ENCODE data around the gene TMEM100.

TMEM100 gene, protein sequence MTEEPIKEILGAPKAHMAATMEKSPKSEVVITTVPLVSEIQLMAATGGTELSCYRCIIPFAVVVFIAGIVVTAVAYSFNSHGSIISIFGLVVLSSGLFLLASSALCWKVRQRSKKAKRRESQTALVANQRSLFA

DNA sequence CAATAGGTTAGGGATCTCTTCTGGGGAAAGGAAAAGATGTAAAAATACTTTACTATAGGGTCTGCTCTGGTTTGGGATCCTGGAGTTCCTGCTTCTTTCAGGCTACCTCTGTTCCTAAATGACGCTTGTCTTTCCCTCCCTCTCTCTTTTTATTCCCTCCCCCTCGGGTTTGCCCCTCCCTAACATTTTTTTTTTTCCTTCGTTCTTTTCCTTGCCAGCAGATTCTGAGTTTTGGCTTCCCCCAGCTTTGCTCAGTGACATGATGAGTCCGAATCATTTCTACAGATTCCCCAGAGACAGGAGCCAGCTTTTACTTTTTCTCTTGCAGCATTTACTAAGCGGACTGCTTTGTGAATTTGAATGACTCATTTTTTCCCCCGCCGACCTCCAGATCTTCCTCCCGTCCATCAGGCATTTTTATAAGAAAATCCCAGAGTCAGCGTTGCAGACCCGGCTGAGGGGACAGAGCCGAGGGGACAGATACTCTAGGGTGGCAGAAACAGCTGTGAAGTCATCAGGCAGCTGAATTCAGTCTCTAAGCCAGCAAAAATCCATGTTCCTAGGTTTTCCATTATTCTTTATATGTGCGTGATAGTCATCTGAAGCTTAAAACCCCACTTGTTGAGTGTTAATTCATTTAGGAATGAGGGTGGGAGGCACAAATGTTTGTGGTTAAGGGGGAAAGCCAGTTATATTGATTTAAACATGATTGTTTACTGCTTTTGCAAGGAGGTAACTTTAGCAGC, at the start of gene TMEM100:
Gene TMEM100 (minus strand): TSS at position 123 of the 746 bp plus-strand sequence. CDS start 1,794 bp downstream, outside the sequence.
- no peak for DNase-seq (ENCODE audit: low read depth)

DNA sequence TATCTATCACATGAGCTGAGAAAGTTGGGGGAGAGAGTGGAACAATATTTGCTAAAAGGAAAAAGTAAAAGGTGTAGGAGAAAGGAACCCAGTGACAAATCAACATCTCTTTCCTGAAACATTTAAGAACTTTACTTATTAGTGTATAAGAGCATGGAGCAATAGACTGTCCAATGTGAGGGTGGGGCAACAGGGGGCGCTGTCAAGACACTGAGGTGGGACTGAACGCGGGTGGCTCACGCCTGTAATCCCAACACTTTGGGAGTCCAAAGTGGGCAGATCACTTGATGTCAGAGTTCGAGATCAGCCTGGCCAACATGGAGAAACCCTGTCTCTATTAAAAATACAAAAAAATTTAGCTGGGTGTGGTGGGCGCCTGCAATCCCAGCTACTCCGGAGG, 49.4 kb upstream of the TMEM100 start:
- no peak for DNase-seq (ENCODE audit: low read depth)

DNA sequence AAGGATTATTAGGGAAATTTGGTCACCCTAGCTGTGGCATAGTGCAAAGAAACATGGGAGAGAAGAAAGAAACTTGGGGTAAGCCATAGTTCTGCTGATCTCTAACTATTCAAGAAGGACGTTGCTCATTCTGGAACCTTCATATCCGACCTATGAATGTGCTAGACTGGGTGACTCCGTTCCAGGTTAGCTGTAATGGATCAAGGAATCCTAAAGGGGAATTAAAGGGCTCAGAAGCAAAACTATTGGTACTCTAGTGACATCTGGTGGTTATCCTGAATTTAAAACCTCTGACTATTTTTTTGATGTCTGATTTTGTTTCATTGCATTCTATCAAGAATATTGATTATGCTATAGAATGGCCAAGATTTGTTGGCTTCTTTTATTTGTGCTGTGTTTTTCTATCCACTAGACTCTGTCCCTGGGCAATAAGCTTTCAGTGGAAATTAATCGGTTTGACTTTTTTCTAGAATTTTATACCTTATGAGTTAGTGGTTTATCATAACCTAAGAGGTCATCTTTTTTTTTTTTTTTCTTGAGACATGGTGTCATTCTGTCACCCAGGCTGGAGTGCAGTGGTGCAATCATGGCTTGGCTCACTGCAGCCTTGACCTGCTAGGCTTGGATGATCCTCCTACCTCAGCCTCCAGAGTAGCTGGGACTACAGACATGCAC, 47.7 kb upstream of the TMEM100 start:
- no peak for DNase-seq (ENCODE audit: low read depth)

DNA sequence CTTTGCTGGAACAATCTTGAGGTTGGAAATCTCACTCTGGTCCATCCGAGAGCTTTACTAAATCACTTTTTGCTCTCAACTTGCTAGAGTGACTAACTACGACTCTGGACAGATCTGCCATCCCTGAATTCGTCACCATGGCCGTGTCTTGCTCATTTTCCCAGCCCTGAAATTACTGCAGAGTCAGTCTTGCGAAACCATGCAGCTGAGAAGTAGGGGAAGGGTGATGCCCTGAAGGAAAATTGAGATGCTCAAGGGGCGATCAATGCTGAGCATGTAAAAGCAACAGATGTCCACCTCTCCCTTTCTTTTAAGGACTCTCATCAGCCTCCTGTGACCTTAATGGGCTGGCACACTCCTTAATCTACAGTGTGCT, 46.9 kb upstream of the TMEM100 start:
- DNase-seq (ENCODE audit: low read depth): no peak

DNA sequence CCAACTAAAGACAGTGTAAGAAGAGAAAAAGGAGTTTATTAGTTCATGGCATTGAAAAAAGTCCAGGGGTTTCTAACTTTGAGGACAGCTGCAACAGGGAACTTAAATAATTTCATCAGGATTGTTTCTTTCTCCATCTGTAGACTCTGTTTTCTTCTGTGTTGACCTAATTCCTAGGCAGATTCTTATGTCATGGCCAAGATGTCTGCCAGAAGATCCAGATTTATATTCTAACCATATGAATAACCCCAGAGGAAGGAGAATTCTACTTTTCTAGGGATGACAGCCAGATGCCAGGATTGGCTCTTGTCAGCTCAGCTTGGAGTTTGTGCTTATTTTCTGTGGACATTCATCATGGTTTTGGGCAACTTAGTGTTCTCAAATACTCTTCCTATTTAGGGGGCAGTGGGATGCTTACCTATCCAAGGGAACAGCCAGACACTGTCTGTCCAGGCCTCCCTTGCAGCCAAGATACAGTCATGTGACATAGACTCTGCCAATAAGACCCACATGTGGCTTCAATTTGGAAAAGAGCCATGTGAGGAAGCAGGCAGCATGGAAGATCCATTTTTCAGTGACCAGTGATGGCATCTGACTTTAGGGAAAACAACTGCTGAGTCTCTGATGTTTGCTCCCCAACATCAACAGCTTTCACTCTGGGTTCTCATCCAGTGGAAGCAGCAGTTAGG, 46.4 kb upstream of the TMEM100 start:
- DNase-seq (ENCODE audit: low read depth): no peak

DNA sequence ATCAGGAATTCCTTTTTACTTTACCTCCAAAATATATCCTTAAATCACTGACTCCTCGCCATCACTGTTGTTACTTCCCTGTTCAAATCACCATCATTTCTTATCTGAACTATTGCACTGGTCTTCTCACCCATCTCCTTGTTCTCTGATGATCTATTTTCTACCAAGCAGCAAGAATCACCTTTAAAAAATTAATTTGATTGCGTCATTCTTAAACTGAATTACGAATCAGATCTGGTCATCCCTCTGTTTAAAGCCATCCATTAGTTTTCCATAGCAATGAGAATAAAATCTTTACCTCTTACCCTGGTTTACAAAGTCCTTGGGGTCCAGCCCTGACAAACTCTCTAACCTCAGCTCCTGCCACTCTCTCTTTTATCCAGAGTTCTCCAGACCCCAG, 42.8 kb upstream of the TMEM100 start:
- no peak for DNase-seq (ENCODE audit: low read depth)

DNA sequence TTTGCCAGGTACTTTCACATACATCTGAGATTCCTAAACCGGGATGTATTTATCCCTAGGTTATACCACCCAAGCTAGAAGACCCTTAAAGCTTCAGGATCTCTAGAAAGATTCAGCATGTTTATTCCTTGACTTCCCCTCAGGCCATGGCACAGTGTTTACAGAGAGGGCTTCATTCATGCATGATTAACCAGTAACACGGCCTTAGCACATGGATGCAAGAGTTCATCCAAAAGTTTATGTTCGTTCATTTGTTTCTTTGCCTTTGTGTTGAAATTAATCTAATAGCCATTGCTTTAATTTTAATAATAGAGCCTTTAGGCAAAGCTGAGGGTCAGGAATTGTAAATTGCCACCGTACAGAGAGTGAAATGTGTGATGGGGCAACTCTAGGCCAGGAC, 41.9 kb upstream of the TMEM100 start:
- no peak for DNase-seq (ENCODE audit: low read depth)

DNA sequence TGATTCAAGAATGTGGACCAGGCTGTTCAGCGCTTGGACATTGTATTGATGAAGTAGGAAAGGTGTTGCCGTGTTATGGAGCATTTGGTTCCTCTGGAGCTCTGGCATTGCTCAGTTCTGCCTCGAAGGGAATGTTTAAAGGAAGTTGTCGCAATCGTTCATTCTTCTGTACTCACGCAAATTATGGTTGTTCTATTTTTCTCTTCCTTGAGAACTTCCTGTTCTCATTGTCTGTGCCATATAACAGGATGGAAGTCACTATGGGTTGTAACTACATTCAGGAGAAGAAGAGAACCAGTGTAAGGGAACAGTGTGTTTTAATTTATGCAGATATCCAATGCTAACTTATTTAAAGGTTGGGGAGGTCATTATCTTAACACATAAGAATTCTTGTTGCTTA, 41.2 kb upstream of the TMEM100 start:
- DNase-seq (ENCODE audit: low read depth): no peak

DNA sequence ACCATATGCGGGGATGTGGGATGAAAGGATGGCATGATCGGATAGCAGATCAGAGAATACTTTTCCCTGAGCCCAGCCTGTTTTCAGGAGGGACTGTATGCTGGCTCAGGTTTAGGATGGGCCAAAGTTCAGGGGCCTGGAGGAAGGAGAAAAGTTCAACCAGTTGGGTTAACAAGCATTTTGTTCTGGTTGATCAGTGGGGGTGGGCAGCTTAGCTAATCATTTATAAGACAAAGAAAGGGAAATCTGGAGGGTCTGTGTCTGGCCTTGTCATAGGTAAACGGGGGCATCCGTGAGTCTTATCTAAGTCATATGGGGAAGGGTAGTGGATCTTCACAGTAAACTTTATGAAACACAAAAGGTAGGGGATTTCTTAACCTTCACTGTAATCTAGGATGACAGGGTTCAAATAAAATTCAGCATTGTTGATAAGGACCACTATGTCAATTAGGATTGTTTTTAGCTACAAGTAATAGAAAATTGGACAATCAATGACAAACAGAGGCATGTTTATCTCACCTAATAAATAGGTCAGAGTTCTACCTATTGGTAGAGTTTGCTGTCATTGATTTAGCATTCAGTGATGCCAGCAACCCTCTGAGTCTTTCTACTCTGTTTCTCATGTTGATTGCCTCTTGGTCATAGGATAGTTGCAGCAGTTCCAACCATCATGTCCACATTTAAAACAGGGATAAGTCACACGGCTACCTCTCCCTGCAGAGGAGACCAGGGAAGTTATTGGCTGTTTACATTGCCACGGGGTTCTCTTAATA, 39.6 kb upstream of the TMEM100 start:
- DNase-seq (ENCODE audit: low read depth): no peak

DNA sequence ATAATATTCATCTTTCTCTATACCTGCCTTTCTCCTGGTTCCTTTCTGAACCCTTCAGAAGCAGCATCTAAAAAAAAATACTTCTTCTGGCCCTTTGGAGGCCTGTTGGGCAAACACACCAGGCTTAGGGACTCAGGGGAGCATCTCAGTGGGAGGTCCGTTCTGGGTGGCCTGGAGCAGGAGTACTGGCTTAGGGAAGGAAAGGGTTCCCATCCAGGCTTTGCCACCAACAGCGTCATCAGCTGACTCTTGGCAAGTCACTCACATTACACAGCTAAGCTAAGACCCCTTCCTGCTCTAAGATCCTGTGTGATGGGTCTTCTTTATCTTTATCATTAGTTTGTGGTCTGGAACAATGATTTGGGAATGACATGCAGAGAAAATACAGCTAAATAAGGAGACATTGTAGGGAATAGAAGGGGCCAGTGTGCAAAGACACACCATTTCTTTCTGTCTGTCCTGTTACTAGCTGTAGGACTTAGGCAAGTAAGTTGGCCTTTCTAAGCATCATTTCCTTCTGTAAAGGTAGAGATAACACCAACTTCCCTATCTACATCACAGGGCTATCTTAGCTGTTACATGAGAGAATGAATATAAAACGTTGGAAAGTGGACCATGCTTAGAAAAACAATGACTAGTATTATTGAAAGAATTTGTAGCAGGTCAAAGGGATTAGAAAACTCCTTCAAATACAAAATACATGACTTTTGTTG, 38.1 kb upstream of the TMEM100 start:
- DNase-seq (ENCODE audit: low read depth): no peak

DNA sequence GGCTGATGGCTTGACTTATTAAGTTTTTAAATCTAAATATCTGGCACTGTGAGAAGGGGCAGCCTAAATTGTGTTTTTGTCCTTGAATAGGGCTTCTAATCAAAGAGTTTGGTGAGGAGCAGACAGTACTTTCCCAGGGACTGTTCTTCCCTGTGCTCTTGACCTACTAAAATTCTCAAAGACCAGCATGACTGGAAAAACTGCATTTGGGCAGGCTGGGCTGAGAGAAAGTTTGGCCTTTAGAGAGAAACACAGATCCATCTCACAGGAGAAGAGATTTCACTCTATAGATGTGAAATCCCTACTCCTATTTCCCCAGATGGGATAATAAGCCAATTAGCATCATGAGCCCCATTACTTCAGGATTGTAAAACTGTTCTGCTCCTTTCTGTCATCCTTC, 35.5 kb upstream of the TMEM100 start:
- no peak for DNase-seq (ENCODE audit: low read depth)

DNA sequence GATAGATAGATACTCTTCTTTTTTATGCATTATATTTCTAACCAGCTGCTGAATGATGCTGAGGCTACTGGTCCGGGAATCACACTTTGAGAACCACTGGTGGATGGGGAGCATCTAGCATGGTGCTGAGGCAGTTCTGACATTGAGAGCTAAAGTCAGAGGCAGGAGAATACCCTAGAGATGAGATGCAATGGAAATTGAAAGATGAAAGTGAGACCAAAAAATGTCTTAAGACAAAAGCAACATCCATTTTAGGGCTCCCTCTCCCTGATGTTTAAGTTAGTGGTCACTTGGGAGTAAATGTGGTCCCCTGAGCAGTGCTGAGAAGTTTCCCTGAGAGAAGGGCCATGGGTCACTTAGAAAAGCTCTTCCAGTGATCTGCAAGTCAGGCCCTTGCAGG, 35.0 kb upstream of the TMEM100 start:
- no peak for DNase-seq (ENCODE audit: low read depth)

DNA sequence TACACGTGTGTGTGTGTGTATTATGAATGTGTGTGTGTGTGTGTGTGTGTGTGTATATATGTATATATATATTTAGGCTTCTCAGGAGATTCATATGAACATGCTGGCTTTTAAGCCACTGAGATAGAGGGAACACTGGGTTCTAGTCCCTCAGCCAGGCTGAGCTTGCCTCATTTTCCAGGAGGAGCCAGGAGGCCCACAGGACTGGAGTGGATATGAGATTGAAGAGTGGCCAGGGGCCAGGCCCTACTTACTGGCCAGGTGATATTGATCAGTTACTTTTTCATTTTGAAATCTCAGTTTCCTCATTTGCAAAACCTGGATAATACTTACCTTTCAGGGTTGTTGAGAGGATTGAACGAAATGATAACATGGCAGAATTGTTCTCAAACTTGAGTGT, 34.0 kb upstream of the TMEM100 start:
- no peak for DNase-seq (ENCODE audit: low read depth)

DNA sequence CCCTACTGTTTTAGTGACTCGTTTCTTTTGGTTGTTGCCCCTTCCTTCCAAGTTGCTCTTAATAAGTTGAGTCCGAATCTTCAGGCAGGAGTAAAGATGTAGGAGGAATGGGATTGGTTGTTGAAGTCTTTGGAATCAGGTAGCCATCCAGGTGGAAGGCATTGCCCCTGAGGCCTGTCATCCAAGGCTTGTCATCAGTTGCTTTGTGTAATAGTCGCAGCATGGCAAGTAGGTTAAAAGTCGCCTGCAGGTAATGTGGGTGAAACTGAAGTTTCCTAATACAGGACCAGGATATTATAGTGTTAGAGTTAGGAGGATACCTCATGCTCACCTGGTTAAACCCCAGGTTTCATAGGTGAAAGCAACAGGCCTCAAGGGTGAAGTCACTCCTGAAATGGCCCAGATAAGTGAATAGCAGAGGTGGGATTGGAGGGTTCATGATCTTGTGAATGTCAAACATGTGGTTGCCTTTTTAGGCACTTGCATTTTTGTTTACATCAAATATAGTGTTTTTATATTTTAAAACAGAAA, 29.1 kb upstream of the TMEM100 start:
- no peak for DNase-seq (ENCODE audit: low read depth)

DNA sequence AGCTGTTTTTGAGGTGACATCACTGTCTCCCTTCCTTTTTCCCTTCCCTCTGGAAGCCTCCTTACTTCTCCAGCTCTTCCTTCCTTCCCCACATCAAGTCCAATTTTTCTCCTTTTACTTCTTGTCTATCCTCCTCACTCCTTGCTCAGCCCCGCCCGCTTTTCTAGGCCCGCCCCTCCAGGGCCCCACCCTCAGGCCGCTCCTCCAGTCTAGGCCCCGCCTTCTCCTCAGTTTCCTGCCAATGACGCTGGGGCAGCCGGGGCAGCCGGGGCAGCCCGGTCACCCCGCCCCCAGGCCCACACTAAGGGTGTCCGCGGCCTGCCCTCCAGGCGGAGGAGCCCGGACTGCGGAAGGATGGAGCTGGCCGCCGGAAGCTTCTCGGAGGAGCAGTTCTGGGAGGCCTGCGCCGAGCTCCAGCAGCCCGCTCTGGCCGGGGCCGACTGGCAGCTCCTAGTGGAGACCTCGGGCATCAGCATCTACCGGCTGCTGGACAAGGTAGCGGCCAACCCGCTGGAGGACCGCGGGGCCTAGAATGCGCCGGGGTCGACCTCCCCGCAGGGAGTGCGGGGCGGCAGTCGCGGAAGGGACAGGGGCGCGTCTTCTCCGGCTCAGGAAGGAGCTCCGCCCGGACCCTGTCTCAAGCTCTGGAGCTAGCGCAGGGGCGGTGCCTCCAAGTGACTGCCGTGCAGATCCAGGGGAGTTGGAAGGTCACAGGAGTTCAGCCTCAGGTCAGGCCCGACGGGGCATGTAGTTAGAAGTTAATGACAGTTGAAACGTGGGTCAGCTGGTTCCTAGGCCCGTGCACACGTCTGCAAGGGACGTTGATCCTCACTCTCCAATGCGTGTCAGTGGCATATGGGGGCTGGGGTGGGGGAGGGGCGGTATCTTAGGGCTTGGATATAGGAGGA, 28.3 kb upstream of the TMEM100 start, which contains the start of gene PCTP:
Gene PCTP (plus strand): TSS at position 302 of the 908 bp plus-strand sequence. CDS start 53 bp downstream, at position 355.
- peak; percentile 59 for DNase-seq (ENCODE audit: low read depth)

DNA sequence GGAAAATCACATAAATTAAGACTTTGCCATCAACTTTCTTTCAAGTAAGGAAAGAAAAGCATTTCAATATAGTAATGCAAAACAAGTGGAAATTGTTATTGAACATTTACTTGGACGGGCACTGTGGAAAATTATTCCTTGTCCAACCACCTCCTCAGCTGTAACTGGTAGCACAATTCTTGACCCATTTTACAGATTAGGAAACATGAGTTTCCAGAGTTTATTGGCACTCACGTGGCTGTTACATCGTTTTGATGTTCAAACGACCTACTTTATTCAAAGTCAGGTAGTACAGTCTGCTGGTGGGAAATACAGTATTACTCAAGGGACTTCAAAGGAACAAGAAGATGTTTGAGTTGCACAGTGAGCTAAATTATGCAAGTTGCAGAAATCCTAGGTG, 27.3 kb upstream of the TMEM100 start:
- no peak for DNase-seq (ENCODE audit: low read depth)

DNA sequence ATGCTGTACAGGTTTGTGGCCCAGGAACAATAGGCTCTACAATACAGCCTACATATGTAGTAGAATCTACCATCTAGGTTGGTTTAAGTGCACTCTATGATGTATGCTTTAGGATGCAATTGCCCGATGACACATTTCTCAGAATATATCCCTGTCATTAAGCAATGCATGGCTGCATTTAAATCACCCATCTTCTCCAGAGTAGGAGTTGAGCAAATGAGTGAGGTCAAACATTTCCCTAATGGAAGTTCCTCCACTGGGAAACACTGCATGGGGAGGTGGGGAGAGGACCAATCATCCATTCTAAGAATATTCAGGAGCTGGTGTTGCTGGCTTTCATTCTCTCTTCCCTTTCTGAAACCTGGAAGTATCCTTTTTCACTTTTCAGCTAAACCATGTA, 26.2 kb upstream of the TMEM100 start:
- no peak for DNase-seq (ENCODE audit: low read depth)

DNA sequence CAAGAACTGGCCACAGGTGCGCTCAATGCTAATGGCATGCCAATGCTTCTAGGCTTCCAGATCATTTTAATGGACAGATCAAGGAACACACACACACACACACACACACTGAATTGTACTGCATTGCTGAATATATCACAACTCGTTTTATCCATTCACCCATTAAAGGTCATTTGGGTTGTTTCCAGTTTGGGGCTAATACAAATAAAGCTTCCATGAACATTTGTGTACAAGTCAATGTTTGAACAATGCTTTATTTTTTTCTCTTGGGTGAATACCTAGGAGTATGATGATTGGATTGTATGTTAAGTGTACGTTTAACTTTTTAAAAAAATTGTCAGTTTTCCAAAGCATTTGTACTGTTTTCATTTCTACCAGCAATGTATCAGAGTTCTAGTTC, 24.5 kb upstream of the TMEM100 start:
- DNase-seq (ENCODE audit: low read depth): no peak

DNA sequence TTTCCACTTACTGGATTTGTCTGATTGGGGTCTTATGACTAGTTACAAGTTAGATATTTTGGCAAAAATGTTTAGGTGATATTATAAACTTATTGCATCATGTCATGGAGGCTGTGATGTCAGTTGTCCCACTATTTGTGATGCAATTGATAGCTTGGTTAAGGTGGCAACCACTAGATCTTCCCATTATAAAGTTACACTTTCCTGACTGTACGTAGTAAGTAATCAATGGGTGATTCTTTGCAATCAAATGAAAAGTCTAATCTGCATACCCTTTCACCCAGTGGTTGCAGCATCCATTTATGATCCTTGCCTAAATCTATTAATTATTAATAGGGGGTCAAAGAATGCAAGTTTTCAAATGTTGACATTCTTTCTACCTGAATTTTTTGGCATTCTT, 23.8 kb upstream of the TMEM100 start:
- DNase-seq (ENCODE audit: low read depth): no peak

DNA sequence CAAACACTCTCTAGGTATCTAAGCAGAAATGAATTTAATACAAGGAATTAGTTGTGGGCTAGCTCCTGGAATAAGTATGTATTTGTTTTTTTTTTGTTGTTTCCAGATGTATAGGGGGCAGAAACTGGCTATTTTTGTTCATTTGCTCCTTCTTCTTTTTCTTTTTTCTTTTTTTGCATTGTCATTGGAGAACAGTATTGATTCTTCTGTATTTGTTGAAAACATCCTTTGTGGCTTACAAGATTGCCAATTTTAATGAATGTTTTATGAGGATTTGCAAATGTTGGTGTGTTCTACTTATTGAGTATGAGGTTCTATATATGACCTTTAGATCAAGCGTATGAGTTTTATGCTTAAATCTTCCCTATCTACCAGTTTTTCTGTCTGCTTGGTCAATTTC, 22.6 kb upstream of the TMEM100 start:
- DNase-seq (ENCODE audit: low read depth): no peak
